IPS DF 6.9 (cell line): ENCODE measurements around the gene IRF1.
A peak's percentile ranks its signal among the peaks of the same experiment; 100 is the strongest.

Source experiments
- DNase-seq: peaks from one replicate; pipeline ENCODE4 v3.0.0-alpha.2; 2013; ENCODE audit warnings: low read depth, low spot score
- H3K27ac ChIP-seq: one replicate; pipeline ENCODE4 v1.5.1; 2013; ENCODE audit warnings: low read length, control low read depth
- H3K27me3 ChIP-seq: 2 replicates; pipeline ENCODE4 v1.6.1; 2013; ENCODE audit warnings: mild to moderate bottlenecking, low read length; ENCODE audit not compliant: control insufficient read depth, insufficient read depth
- H3K36me3 ChIP-seq: 2 replicates; pipeline ENCODE4 v1.6.1; 2013; ENCODE audit warnings: low read length; ENCODE audit not compliant: control insufficient read depth, insufficient read depth
- H3K4me1 ChIP-seq: 2 replicates; pipeline ENCODE4 v1.6.1; 2013; ENCODE audit warnings: low read length; ENCODE audit not compliant: control insufficient read depth, insufficient read depth
- H3K4me3 ChIP-seq: 2 replicates; pipeline ENCODE4 v1.5.1; 2013; ENCODE audit warnings: mild to moderate bottlenecking, low read length
- H3K9me3 ChIP-seq: 2 replicates; pipeline ENCODE4 v1.6.1; 2013; ENCODE audit warnings: low read length, inconsistent platforms; ENCODE audit not compliant: control insufficient read depth, insufficient read depth
- WGBS: extraction: QIAGEN DNeasy Blood & Tissue Kit; methylation state at CpG from one replicate; pipeline ENCODE4 v1.1.7; 2013; ENCODE audit warnings: mixed read lengths, missing lambda C conversion rate; ENCODE audit not compliant: insufficient read length, insufficient coverage; 5-methylcytosine and 5-hydroxymethylcytosine counted together

IRF1 gene

DNA sequence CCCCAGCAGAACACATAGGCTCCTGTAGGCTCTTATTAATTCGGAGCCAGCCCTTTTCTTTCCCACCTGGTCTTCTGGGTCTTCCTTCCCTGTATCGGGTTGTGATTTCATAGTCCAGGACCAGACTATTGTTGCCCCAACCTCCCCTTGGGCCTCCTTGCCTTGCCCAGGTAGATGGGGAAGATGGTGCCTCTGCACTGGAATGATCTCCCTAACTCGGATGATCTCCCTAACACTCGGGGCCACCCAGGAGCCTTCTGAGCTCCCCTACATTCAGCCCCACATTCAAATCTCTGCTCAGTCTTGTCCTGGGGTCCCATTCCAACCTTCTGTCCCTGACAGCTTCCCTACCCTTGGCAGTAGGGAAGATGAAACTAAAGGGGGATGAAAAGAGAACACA lies 2.7 kb upstream of the IRF1 start:
- Histone ChIP-seq H3K27me3 (no peaks in the 10 kb centered on the region), H3K4me1 (peaks cover 13% of the 10 kb centered on the region; the same call in 1 of the 2 replicates), H3K4me3 (no peak overlapping the region), H3K9me3 (no peaks in the 10 kb centered on the region), H3K27ac (no peak overlapping the region), H3K36me3 (no peaks in the 10 kb centered on the region)
- no peak for DNase-seq
- WGBS = no CpG with 5 or more reads among the region's 4 CpGs

DNA sequence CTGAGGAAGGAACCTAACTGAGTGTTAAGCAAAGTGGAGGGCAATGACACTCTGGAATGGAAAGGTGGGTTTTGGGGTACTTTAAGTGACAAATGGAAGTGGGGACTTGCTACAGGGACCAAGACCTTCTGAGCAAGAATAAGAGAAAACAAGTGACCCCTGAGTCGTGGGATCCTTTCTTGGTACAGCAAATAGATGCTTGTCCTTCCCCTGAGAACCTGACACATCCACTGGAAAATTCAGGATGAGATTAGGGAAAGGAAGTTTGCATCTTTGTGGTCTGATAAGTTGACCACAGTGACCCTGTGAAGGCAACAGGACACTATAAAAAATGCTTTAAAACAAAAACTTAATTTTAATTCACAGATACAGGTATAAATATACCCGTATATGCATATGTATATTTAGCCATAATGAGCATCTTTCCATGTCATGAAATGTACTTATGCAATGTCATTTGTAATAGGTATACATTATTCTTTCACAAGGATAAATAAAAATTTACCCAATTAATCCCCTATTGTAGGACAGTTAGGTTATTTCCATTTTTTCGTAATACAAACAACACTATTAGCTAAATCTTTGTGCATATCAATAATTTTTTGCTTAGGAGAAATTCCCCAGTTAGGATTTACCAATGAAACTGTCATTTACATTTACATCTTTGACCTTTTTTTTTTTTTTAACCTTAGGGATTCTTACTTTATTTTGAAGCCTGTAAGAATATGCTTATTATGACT lies 2.0 kb upstream of the IRF1 start:
- Histone ChIP-seq H3K27ac (no peak overlapping the region), H3K4me3 (no peak overlapping the region), H3K27me3 (no peaks in the 10 kb centered on the region), H3K4me1 (peaks cover 13% of the 10 kb centered on the region; the same call in 1 of the 2 replicates), H3K36me3 (no peaks in the 10 kb centered on the region), H3K9me3 (no peaks in the 10 kb centered on the region)
- DNase-seq = no peak
- WGBS = no CpG with 5 or more reads among the region's 3 CpGs

DNA sequence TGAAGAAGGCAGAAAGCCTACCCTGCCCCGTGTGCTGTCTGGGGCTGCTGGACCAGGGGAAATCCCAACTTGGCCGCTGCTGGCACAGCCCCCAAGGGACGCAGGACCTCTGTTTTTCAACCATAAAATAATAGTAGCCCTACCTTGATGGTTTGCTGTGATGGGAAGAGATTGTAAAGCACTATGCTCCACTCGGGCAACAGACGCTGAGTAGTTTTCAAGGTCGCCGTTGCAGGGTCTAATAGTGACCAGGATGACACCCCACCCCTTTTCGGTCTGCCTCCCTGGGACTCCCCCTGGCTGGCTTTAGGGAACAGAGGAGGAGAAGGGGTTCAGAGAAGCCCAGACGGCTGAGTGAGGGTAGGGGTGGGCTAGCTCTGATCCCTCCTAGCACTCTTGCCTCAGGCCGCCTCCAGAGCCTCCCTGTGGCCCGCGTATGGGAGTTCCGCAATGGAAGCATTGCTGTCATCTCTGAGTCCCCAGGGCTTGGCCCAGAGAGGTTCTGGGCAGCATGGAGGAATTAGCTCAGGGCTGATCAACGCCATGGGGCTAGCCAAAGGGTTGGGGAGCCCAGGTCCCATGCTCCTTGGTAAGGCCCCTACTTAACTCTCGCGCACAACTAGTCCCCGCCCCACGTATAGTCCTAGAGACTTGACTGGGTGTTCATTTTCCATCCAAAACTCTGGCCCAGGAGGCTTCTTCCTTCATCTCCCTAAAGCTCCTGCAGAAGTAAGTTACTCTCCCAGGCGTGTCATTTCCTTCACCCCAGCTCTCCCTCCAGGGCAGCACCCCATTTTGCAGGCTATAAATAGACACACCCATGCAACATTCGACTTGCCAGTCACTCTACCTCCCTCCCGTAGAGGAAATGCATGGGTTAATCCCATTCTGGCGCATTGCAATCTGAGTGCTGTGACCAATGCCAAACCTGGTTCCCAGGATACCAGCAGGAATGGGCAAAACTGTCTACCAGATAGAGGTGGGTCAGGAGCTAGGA lies 1.1 kb upstream of the IRF1 start:
- Histone ChIP-seq H3K27ac (no peak overlapping the region), H3K4me1 (peaks cover 13% of the 10 kb centered on the region; the same call in 1 of the 2 replicates), H3K4me3 (peak overlapping the region; percentile 82; the same call in 1 of the 2 replicates), H3K27me3 (no peaks in the 10 kb centered on the region), H3K9me3 (no peaks in the 10 kb centered on the region), H3K36me3 (peaks cover 3% of the 10 kb centered on the region)
- WGBS = no CpG with 5 or more reads among the region's 22 CpGs
- DNase-seq = no peak

DNA sequence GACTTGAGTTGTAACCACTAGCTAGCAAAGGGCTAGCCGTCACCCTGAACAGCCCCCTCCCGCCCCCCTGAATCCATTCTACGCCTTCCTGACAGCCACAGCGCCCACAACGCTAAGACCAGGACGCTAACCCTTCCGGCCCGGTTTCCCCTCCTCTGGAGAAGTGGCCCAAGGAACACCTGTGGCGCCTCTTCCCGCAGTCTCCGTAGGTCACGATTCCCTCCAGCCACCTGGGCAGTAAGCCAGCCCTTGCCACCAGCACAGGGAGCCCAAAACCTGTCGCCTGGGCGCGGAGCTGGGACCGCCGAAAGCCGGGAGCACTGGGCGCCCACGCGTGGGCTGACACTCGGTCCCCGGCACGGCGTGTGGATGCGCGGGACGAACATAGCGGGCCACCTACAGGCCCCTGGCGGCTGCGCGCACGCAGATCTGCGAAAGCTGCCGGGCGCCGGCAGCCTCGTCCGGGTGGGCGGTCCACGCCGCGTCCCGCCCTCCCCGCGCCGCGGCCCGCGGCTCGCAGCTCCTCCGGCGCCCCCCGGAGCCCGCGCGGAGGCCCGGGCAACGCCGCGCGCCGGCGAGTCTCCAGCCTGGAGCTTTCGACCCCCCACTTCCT lies 596 bp downstream of the IRF1 start:
- H3K4me3 ChIP-seq = peak overlapping the region; percentile 82; the same call in 1 of the 2 replicates
- peaks cover 18% of the 10 kb centered on the region for H3K36me3 ChIP-seq
- H3K9me3 ChIP-seq = no peaks in the 10 kb centered on the region
- no peaks in the 10 kb centered on the region for H3K27me3 ChIP-seq
- no peak overlapping the region for H3K27ac ChIP-seq
- peaks cover 13% of the 10 kb centered on the region; the same call in 1 of the 2 replicates for H3K4me1 ChIP-seq
- no peak for DNase-seq
- WGBS = no CpG with 5 or more reads among the region's 65 CpGs

DNA sequence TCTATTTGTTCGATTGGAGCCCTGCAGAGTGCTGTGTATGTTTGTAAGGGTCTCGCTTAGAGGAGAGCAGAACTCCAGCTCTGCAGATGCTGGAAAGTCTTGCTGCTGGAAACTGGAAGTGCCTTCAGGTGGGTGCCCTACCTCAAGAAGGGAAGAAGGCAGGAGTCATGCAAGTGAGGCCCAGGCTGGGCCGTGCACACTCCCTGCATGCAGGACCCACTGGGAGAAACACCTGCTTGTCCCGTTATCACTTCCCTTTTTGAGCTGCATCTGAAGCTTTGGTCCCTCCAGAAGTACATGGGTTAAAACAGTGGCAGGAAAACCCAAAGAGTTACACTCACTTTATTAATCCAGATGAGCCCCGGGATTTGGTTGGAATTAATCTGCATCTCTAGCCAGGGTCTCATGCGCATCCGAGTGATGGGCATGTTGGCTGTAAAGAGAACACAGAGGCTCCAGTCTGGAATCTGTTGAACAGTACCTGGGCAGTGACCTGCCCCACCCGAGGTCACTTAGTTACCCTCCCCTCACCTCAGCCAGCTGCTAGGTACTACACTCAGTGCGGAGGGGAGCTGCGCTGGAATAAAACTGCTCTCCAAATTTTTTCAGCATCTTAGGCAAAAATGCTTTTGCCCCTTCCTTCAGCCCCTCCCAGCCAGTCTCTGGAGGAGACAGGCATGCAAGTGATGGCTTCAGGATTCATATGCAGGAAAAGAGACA lies 1.4 kb downstream of the IRF1 start:
- no peak overlapping the region for H3K4me3 ChIP-seq
- WGBS = no CpG with 5 or more reads among the region's 10 CpGs
- peaks cover 20% of the 10 kb centered on the region for H3K36me3 ChIP-seq
- no peak for DNase-seq
- H3K9me3 ChIP-seq = no peaks in the 10 kb centered on the region
- H3K4me1 ChIP-seq = peaks cover 13% of the 10 kb centered on the region; the same call in 1 of the 2 replicates
- no peaks in the 10 kb centered on the region for H3K27me3 ChIP-seq
- no peak overlapping the region for H3K27ac ChIP-seq

DNA sequence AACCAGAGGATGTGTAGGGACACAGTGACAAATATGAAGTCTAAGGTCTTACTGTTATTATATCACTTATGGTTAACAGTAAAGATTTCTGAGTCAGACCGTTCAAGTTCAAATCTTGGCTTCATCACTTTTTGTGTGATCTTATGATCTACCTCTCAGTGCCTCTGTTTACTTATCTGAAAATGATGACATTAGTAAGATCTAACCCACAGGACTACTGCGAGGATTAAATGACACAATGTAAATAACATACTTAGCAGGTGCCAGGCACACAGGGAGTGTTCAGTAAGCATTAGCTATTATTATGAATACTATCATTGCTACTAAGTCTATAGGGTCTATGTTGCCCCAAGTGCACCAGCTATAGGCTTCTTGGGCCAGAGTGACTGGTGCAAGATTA lies 2.0 kb downstream of the IRF1 start:
- H3K36me3 ChIP-seq = peaks cover 21% of the 10 kb centered on the region
- H3K4me3 ChIP-seq = no peak overlapping the region

DNA sequence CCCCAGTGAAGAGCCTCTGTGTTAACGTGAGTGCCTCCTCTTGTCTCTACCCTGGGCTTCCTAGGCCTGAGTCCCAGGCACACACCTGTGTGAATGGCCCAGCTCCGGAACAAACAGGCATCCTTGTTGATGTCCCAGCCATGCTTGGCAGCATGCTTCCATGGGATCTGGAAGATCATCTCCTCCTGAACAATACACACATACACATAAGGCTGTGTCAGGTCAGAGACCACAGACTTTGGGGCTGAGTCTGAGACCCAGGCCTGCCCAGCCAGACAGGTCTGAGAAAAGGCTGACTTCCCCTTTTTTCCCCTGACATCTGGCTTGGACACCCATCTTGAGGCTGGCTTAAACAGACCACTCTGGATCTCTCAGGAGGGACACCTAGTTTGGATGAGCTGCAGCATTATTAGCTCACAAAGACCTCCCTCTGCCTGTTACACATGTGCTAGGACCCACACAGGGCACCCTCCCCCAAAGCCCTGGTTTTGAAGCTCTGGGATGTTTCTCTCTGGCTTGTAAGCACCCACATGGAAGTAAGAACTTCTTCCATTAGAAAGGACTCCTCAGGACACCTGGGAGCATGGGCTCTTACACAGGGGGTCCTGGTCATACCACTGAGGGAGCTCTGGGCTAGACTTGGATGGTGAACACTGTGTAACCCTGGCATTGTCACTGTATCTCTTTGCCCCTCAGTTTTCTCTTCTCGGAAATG lies 2.6 kb downstream of the IRF1 start:
- Histone ChIP-seq H3K36me3 (peaks cover 21% of the 10 kb centered on the region), H3K4me1 (peaks cover 13% of the 10 kb centered on the region; the same call in 1 of the 2 replicates), H3K27me3 (no peaks in the 10 kb centered on the region), H3K4me3 (no peak overlapping the region), H3K27ac (no peak overlapping the region), H3K9me3 (no peaks in the 10 kb centered on the region)
- no peak for DNase-seq
- no CpG with 5 or more reads among the region's 3 CpGs for WGBS

More for the DNA sequence above, 2.0 kb downstream of the IRF1 start:
- Histone ChIP-seq H3K27me3 (no peaks in the 10 kb centered on the region), H3K4me1 (peaks cover 13% of the 10 kb centered on the region; the same call in 1 of the 2 replicates), H3K27ac (no peak overlapping the region), H3K9me3 (no peaks in the 10 kb centered on the region)
- DNase-seq = no peak
- no CpG with 5 or more reads among the region's 2 CpGs for WGBS

DNA sequence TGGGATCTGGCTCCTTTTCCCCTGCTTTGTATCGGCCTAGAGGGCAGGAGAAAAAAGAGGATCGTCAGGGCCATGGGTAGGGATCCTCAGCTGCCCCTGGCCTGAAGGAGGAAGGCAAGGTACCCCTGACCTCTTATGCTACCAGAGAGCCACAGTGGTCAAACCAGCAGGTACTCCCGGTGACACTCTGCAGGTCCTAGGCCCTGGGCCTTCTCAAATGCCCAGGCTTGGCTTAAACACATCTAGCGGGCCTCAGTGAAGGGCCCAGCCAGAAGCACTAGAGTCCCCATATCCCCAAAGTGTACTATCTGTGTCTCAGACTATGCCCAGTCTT lies 3.5 kb downstream of the IRF1 start:
- DNase-seq = no peak
- Histone ChIP-seq H3K9me3 (no peaks in the 10 kb centered on the region), H3K4me1 (peaks cover 12% of the 10 kb centered on the region; the same call in 1 of the 2 replicates), H3K36me3 (peaks cover 21% of the 10 kb centered on the region), H3K27ac (no peak overlapping the region), H3K4me3 (no peak overlapping the region), H3K27me3 (no peaks in the 10 kb centered on the region)
- WGBS = no CpG with 5 or more reads among the region's 4 CpGs

DNA sequence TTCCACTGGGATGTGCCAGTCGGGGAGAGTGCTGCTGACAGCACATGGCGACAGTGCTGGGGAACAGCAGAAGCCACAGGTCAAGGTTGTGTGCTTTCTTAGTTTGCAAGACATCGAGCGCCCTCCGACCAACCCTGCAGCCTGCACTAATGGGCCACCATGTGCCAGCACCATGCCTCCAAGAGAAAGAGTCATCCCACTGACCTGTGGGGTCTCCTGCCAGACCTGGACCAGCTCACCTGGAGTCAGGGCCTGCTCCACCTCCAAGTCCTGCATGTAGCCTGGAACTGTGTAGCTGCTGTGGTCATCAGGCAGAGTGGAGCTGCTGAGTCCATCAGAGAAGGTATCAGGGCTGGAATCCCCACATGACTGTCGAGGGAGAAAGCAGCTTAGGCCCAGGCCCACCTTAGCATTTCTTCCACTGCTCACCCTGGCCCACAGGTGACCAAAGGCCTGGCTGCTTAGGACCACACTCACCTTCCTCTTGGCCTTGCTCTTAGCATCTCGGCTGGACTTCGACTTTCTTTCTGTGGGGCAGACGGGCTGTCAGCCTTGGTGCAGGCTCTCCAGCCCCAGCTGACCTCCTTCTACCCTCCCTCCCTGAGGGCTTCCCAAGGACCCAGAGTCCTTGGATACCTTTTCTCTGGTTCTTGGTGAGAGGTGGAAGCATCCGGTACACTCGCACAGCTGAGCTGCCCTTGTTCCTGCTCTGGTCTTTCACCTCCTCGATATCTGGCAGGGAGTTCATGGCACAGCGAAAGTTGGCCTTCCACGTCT lies 4.1 kb downstream of the IRF1 start:
- Histone ChIP-seq H3K27me3 (no peaks in the 10 kb centered on the region), H3K9me3 (no peaks in the 10 kb centered on the region), H3K36me3 (peaks cover 21% of the 10 kb centered on the region), H3K4me3 (no peak overlapping the region), H3K27ac (no peak overlapping the region), H3K4me1 (peaks cover 8% of the 10 kb centered on the region; the same call in 1 of the 2 replicates)
- no CpG with 5 or more reads among the region's 14 CpGs for WGBS
- no peak for DNase-seq
